Right ventricle myocardium superior (tissue), 1 donor: ENCODE measurements around the gene TRMT44. TPM values are rescaled to one million over a fixed set of nuclear protein-coding genes. Genes with fewer than 3 reads are reported as not detected.
A peak's percentile ranks its signal among the peaks of the same experiment; 100 is the strongest.
"Not testable (repeated sequence)": the region's sequence is repeated elsewhere in the genome, so short reads cannot be mapped to it uniquely, and the experiment has no call there.

Experiments
- ATAC-seq: fragments of 200-7000 bp; cut with Tn5 transposase; one replicate; pipeline ENCODE4 v1.9.1; 2020; ENCODE audit warnings: mild to moderate bottlenecking; ENCODE audit not compliant: poor library complexity
- DNase-seq: peaks from one replicate; pipeline ENCODE4 v3.0.0-alpha.2; 2020
- intact Hi-C: fragments of 100-400 bp; cut with DNase I; formaldehyde crosslinking; loops from one replicate; pipeline ENCODE4 v1.11.2; 2022
- total RNA-seq: library from RNA; stranded (reverse); fragmentation: NEBNext Ultra II Directional; extraction: Animal tissue kit (Norgen Biotek cat#: 25700); gene quantifications from one replicate; pipeline ENCODE4 v1.2.1, GENCODE V29; 2021
- donor health status: DM: no; HTN: yes; CAD: no; lungs with severe emphysema.

TRMT44 gene
- total RNA-seq, 1 donor from 2014 or later, result 8.4 TPM

GRCh38 chr4:8403976-8404375, 36.6 kb upstream of the TRMT44 start:
- ATAC-seq (no peak), DNase-seq (no peak)
- intact Hi-C loops, result loop anchor here (2.0 to 5.0 kb wide), 2 partner anchors 87 to 129 kb away; no protein-coding TSS in a partner anchor

GRCh38 chr4:8404791-8405515, 35.6 kb upstream of the TRMT44 start:
- intact Hi-C loops, result loop anchor here (5.0 kb wide), 1 partner anchor 88 kb away; no protein-coding TSS in a partner anchor
- ATAC-seq (peak; percentile 26), DNase-seq (no peak)

GRCh38 chr4:8405516-8405875, 35.1 kb upstream of the TRMT44 start:
- DNase-seq (no peak), ATAC-seq (no peak)
- intact Hi-C loops, result no loop called here

- DNase-seq, result peak; percentile 80
- intact Hi-C loops, ATAC-seq: not testable (repeated sequence)
These were observed 33.7 kb upstream of the TRMT44 start for GRCh38 chr4:8406887-8407286.

GRCh38 chr4:8407316-8407715, 33.3 kb upstream of the TRMT44 start:
- DNase-seq, result no peak
- ATAC-seq, result no peak
- intact Hi-C loops, result no loop called here

- DNase-seq, result no peak
- ATAC-seq, result no peak
- intact Hi-C loops, result no loop called here
These were observed 32.8 kb upstream of the TRMT44 start for GRCh38 chr4:8407756-8408155.

- DNase-seq (peak; percentile 81), ATAC-seq (peak; percentile 64)
- intact Hi-C loops, result loop anchor here (2.0 to 10.0 kb wide), 2 partner anchors 167 to 245 kb away; no protein-coding TSS in a partner anchor
These were observed 31.1 kb upstream of the TRMT44 start for GRCh38 chr4:8409264-8410065.

- intact Hi-C loops, result loop anchor here (2.0 to 10.0 kb wide), 2 partner anchors 167 to 245 kb away; no protein-coding TSS in a partner anchor
- no peak for DNase-seq
- ATAC-seq, result no peak
These were observed 30.4 kb upstream of the TRMT44 start for GRCh38 chr4:8410066-8410625.

- intact Hi-C loops, result loop anchor here (2.0 to 10.0 kb wide), 2 partner anchors 168 to 246 kb away; no protein-coding TSS in a partner anchor
- DNase-seq, result peak; percentile 83
These were observed 29.8 kb upstream of the TRMT44 start for GRCh38 chr4:8410641-8411271.

GRCh38 chr4:8411351-8412180, 29.0 kb upstream of the TRMT44 start:
- intact Hi-C loops, result loop anchor here (2.0 to 10.0 kb wide), 2 partner anchors 169 to 247 kb away; no protein-coding TSS in a partner anchor
- DNase-seq (no peak), ATAC-seq (no peak)

More at GRCh38 chr4:8410641-8411271, 29.8 kb upstream of the TRMT44 start:
- ATAC-seq, result peak; percentile 80

- intact Hi-C loops, result loop anchor here (10.0 kb wide), 1 partner anchor 247 kb away; no protein-coding TSS in a partner anchor
- ATAC-seq (no peak), DNase-seq (no peak)
These were observed 28.3 kb upstream of the TRMT44 start for GRCh38 chr4:8412288-8412687.

- no peak for DNase-seq
- ATAC-seq, result no peak
- intact Hi-C loops, result loop anchor here (10.0 kb wide), 1 partner anchor 250 kb away; no protein-coding TSS in a partner anchor
These were observed 26.2 kb upstream of the TRMT44 start for GRCh38 chr4:8414377-8414776.

- ATAC-seq (no peak), DNase-seq (no peak)
- intact Hi-C loops, result loop anchor here (10.0 kb wide), 1 partner anchor 252 kb away; no protein-coding TSS in a partner anchor
These were observed 23.4 kb upstream of the TRMT44 start for GRCh38 chr4:8417071-8417614.

- DNase-seq (no peak), ATAC-seq (peak; percentile 74)
- intact Hi-C loops, result loop anchor here (10.0 kb wide), 1 partner anchor 255 kb away; no protein-coding TSS in a partner anchor
These were observed 21.1 kb upstream of the TRMT44 start for GRCh38 chr4:8419222-8420041.

- DNase-seq, ATAC-seq, intact Hi-C loops: not testable (repeated sequence)
These were observed 20.4 kb upstream of the TRMT44 start for GRCh38 chr4:8420151-8420550.

- intact Hi-C loops, result no loop called here
- ATAC-seq, result no peak
- DNase-seq, result no peak
These were observed 18.2 kb upstream of the TRMT44 start for GRCh38 chr4:8422327-8422726.

GRCh38 chr4:8422786-8423185, 17.8 kb upstream of the TRMT44 start:
- DNase-seq (no peak), ATAC-seq (no peak)
- intact Hi-C loops, result no loop called here
